HG02840 (cell line): ENCODE data around the gene TEN1.
A peak's percentile ranks its signal among the peaks of the same experiment; 100 is the strongest.
"Not testable (repeated sequence)": the region's sequence is repeated elsewhere in the genome, so short reads cannot be mapped to it uniquely, and the experiment has no call there.

ENCODE experiments used
- ATAC-seq: cut with Tn5 transposase; IDR thresholded peaks from one replicate; pipeline ENCODE4 v1.9.1; 2021; ENCODE audit warnings: mild to moderate bottlenecking, moderate library complexity, moderate number of reproducible peaks; ENCODE audit not compliant: unreplicated experiment, low FRiP score

TEN1 gene

GRCh38 chr17:75978938-75979704, at the start of gene TEN1, which contains the start of gene ACOX1:
Gene TEN1, plus strand, starts transcription at chr17:75979240. Its CDS starts 6,953 bp downstream, at chr17:75986193.
Gene ACOX1, minus strand, starts transcription at chr17:75979166. Its CDS starts 93 bp downstream, at chr17:75979073.
- peak; percentile 81 for ATAC-seq

- no peak for ATAC-seq
Observed at GRCh38 chr17:75931062-75931461, 48.0 kb upstream of the TEN1 start.

- ATAC-seq = no peak
Observed at GRCh38 chr17:75932852-75933251, 46.2 kb upstream of the TEN1 start.

GRCh38 chr17:75933808-75934207, 45.2 kb upstream of the TEN1 start:
- no peak for ATAC-seq

- ATAC-seq = no peak
Observed at GRCh38 chr17:75937652-75938051, 41.4 kb upstream of the TEN1 start.

GRCh38 chr17:75940727-75941441, 38.2 kb upstream of the TEN1 start, which contains the start of gene FBF1:
Gene FBF1, minus strand, starts transcription at chr17:75941042. Its CDS starts 2,893 bp downstream, at chr17:75938149.
- ATAC-seq = peak; percentile 88

GRCh38 chr17:75941442-75941819, 37.6 kb upstream of the TEN1 start:
- ATAC-seq = no peak

- ATAC-seq = no peak
Observed at GRCh38 chr17:75942473-75942872, 36.6 kb upstream of the TEN1 start.

GRCh38 chr17:75943491-75943890, 35.5 kb upstream of the TEN1 start:
- ATAC-seq = no peak

GRCh38 chr17:75945211-75945610, 33.8 kb upstream of the TEN1 start:
- no peak for ATAC-seq

GRCh38 chr17:75950421-75950820, 28.6 kb upstream of the TEN1 start:
- ATAC-seq = no peak

- no peak for ATAC-seq
Observed at GRCh38 chr17:75950855-75951554, 28.0 kb upstream of the TEN1 start.

- no peak for ATAC-seq
Observed at GRCh38 chr17:75959051-75959838, 19.8 kb upstream of the TEN1 start.

- no peak for ATAC-seq
Observed at GRCh38 chr17:75959839-75960511, 19.1 kb upstream of the TEN1 start.

GRCh38 chr17:75965468-75965867, 13.6 kb upstream of the TEN1 start:
- no peak for ATAC-seq

GRCh38 chr17:75969044-75969443, 10.0 kb upstream of the TEN1 start:
- not testable (repeated sequence) for ATAC-seq

GRCh38 chr17:75970011-75970523, 9.0 kb upstream of the TEN1 start:
- ATAC-seq = no peak

- no peak for ATAC-seq
Observed at GRCh38 chr17:75970626-75971025, 8.4 kb upstream of the TEN1 start.

- ATAC-seq = not testable (repeated sequence)
Observed at GRCh38 chr17:75975187-75975586, 3.9 kb upstream of the TEN1 start.
